Panc1 (cell line): Measurements from ENCODE around the gene FUT7. TPM values are rescaled to one million over a fixed set of nuclear protein-coding genes. Genes with fewer than 3 reads are reported as not detected.

ENCODE experiments used
- ATAC-seq: fragments of 200-7000 bp; cut with Tn5 transposase; 2 replicates; pipeline ENCODE4 v1.9.1; 2020; ENCODE audit warnings: mild to moderate bottlenecking, moderate library complexity
- BruUV-seq: library from RNA; stranded (reverse); fragments of 400-500 nt; replicated peaks from 2 replicates; lab custom pipeline; 2021; lab: Mats Ljungman, UMichigan
- CTCF ChIA-PET: fragments of 300-600 bp; sonication (Branson Sonifier 250); formaldehyde crosslinking; loops from one replicate; lab custom pipeline; 2022; ENCODE audit warnings: antibody characterized with exemption; lab: Charles Lee
- POLR2A ChIA-PET: fragments of 300-600 bp; sonication (Branson Sonifier 250); formaldehyde crosslinking; loops from one replicate; lab custom pipeline; 2022; ENCODE audit warnings: antibody characterized with exemption; lab: Charles Lee
- DNase-seq: peaks from one replicate; pipeline ENCODE4 v3.0.0-alpha.2; 2010; ENCODE audit warnings: low read depth, low spot score
- H3K27ac ChIP-seq: 2 replicates; pipeline ENCODE4 v1.5.1; 2011; ENCODE audit warnings: mild to moderate bottlenecking, low read length, inconsistent platforms
- H3K27me3 ChIP-seq: fragments of 200-500 bp; sonication (Bioruptor generic); 2 replicates; pipeline ENCODE4 v1.6.0; 2014; ENCODE audit warnings: low read length, inconsistent platforms; ENCODE audit not compliant: control insufficient read depth, insufficient read depth
- H3K36me3 ChIP-seq: fragments of 200-500 bp; sonication (Bioruptor generic); 2 replicates; pipeline ENCODE4 v1.5.1; 2014; ENCODE audit warnings: inconsistent platforms, mild to moderate bottlenecking, low read length, moderate library complexity; ENCODE audit not compliant: control insufficient read depth, insufficient read depth
- H3K4me1 ChIP-seq: 2 replicates; pipeline ENCODE4 v1.5.1; 2011; ENCODE audit warnings: inconsistent platforms, mild to moderate bottlenecking, low read length, moderate library complexity; ENCODE audit not compliant: control insufficient read depth, insufficient read depth
- H3K4me3 ChIP-seq, 2 experiments: 2 replicates each; pipeline ENCODE4 v1.5.1; 2011 to 2012; ENCODE audit warnings: low read depth in 2 of 2, low read length in 2 of 2, mild to moderate bottlenecking in 2 of 2, inconsistent platforms in 1 of 2, moderate library complexity in 1 of 2
- H3K9me3 ChIP-seq: fragments of 200-500 bp; sonication (Bioruptor generic); 2 replicates; pipeline ENCODE4 v1.5.1; 2014; ENCODE audit warnings: low read depth, mild to moderate bottlenecking, inconsistent platforms, low read length, moderate library complexity; ENCODE audit not compliant: control insufficient read depth, insufficient read depth
- POLR2AphosphoS5 ChIP-seq: IDR thresholded peaks from 2 replicates; pipeline ENCODE4 v1.6.1; 2012; ENCODE audit warnings: mild to moderate bottlenecking, low read depth, low read length, moderate library complexity
- SIN3A ChIP-seq: IDR thresholded peaks from 2 replicates; pipeline ENCODE4 v1.6.1; 2012; ENCODE audit warnings: low read depth, mild to moderate bottlenecking, low read length, moderate library complexity, borderline replicate concordance; ENCODE audit not compliant: insufficient read depth
- TCF7L2 ChIP-seq: IDR thresholded peaks from 2 replicates; pipeline ENCODE4 v1.6.1; 2011; ENCODE audit warnings: mild to moderate bottlenecking, low read depth, low read length, inconsistent platforms
- in situ Hi-C: cut with HindIII; loops from 2 replicates; pipeline ENCODE4 v1.10.0; 2016; ENCODE audit warnings: low sequenced_read_pairs, low pct_unique_long_range_greater_than_20kb
- intact Hi-C: fragments of 100-400 bp; cut with micrococcal nuclease; formaldehyde crosslinking; loops from one replicate; pipeline ENCODE4 v1.10.0; 2022; ENCODE audit not compliant: unreplicated experiment
- total RNA-seq: library from RNA; stranded (reverse); gene quantifications from one replicate; pipeline ENCODE4 v1.2.1, GENCODE V29; 2021; ENCODE audit not compliant: unreplicated experiment
- TF ChIP-seq, protein P1 (sequence below): fragments of 450-650 bp; IDR thresholded peaks from 2 replicates; pipeline ENCODE4 v1.5.1; 2017; ENCODE audit warnings: mild to moderate bottlenecking
- TF ChIP-seq, protein P2 (sequence below), 2 experiments: IDR thresholded peaks; 2 replicates each; pipeline ENCODE4 v1.6.1; 2011 to 2012; ENCODE audit warnings: low read depth in 2 of 2, control low read depth in 1 of 2, low read length in 1 of 2, mild to moderate bottlenecking in 1 of 2, moderate library complexity in 1 of 2; ENCODE audit not compliant: insufficient read depth in 1 of 2

Gene FUT7
- total RNA-seq, 1 experiment from 2014 or later = not detected

DNA sequence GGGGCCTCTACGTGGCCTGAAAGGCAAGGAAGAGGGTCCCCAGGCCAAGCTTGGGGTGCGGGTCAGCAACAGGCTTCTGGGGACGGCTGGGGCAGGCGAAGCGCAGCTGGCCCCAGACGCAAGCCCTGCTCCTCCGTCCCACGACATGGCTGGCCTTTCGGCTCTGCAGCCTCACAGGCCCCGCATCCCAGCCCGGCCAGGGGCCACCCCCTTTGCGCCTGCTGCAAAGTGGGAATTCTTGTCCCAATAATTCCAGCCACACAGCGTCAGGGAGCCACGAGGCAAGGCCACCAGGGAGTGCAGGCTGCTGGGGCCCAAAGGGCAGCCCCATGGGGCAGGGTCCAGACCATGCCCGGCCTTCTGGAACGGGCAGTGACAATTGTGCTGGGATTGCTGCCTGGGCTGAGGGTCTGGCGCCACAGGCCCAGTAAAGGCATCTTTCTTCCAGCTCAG lies 23.1 kb upstream of the FUT7 start:
- no TSS peak for BruUV-seq
- ATAC-seq (no peak), DNase-seq (no peak)
- no peaks in the 10 kb centered on the region for H3K9me3 ChIP-seq
- in situ Hi-C loops (no loop called here), intact Hi-C loops (no loop called here)
- CTCF ChIA-PET = interaction anchor here (1.3 kb wide), 1 partner anchor 13 kb away, joined by 8 read pairs; no protein-coding TSS in a partner anchor
- POLR2A ChIA-PET = no interaction called here
- no peak overlapping the region for H3K27ac ChIP-seq
- H3K4me3 ChIP-seq = no peak overlapping the region
- peaks cover 2% of the 10 kb centered on the region; the same call in 1 of the 2 replicates for H3K4me1 ChIP-seq
- no peaks in the 10 kb centered on the region for H3K36me3 ChIP-seq
- TF ChIP-seq TCF7L2 (no peak), SIN3A (no peak), POLR2AphosphoS5 (no peak)
- TF ChIP-seq, protein P1, sequence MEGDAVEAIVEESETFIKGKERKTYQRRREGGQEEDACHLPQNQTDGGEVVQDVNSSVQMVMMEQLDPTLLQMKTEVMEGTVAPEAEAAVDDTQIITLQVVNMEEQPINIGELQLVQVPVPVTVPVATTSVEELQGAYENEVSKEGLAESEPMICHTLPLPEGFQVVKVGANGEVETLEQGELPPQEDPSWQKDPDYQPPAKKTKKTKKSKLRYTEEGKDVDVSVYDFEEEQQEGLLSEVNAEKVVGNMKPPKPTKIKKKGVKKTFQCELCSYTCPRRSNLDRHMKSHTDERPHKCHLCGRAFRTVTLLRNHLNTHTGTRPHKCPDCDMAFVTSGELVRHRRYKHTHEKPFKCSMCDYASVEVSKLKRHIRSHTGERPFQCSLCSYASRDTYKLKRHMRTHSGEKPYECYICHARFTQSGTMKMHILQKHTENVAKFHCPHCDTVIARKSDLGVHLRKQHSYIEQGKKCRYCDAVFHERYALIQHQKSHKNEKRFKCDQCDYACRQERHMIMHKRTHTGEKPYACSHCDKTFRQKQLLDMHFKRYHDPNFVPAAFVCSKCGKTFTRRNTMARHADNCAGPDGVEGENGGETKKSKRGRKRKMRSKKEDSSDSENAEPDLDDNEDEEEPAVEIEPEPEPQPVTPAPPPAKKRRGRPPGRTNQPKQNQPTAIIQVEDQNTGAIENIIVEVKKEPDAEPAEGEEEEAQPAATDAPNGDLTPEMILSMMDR = no peak
- TF ChIP-seq, protein P2, sequence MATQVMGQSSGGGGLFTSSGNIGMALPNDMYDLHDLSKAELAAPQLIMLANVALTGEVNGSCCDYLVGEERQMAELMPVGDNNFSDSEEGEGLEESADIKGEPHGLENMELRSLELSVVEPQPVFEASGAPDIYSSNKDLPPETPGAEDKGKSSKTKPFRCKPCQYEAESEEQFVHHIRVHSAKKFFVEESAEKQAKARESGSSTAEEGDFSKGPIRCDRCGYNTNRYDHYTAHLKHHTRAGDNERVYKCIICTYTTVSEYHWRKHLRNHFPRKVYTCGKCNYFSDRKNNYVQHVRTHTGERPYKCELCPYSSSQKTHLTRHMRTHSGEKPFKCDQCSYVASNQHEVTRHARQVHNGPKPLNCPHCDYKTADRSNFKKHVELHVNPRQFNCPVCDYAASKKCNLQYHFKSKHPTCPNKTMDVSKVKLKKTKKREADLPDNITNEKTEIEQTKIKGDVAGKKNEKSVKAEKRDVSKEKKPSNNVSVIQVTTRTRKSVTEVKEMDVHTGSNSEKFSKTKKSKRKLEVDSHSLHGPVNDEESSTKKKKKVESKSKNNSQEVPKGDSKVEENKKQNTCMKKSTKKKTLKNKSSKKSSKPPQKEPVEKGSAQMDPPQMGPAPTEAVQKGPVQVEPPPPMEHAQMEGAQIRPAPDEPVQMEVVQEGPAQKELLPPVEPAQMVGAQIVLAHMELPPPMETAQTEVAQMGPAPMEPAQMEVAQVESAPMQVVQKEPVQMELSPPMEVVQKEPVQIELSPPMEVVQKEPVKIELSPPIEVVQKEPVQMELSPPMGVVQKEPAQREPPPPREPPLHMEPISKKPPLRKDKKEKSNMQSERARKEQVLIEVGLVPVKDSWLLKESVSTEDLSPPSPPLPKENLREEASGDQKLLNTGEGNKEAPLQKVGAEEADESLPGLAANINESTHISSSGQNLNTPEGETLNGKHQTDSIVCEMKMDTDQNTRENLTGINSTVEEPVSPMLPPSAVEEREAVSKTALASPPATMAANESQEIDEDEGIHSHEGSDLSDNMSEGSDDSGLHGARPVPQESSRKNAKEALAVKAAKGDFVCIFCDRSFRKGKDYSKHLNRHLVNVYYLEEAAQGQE (IDR thresholded peaks at IDR 0.05; ENCODE audit: insufficient read depth in 1 of 2, low read depth in 2 of 2, low read length in 1 of 2) = no peak
- H3K27me3 ChIP-seq = no peaks in the 10 kb centered on the region

DNA sequence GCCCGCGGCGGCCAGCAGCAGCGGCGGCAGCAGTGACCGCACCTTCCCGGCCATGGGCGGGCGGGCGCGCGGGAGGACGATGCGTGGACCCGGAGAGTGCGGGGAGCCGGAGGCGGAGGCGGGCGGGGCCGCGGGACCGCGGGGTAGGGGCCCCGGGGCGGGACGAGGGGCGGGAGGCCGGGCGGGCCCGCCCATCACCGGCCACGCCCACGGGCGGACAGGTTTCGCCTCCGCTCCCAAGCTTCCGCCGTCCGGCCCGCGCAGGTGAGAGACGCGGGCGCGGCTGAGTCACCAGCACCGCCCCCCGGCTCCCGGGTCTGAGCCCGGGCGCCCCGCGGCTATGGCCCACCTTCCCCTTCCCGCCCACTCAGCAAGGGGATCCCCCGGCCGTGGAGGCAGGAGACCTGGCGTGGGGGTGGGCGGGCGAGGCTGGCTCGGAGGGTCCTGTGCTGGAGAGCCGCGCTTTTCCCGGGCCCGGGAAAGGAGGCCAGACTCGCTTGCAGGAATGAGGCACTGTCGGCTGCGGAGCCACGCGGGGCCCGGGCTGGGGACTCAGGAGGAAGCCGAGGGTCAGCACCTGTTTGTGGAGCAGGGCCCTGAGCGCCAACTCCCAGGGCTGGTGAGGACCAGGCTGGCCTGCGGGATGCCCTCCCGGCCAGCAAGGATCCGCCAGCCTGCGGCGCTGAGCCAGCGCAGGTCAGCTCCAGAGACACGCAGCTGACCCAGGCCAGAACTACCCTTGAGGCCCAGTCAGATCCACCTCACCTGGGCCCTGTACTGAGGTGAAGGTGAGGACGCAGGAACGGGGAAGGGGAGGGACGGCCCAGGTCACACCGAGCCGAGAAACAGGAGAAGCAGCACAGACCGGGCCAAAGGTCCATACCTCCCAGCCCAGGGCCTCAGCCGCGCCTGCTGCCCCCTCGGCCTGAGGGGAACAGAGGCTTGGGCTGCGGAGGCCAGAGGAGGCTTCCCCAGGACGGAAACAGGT lies 22.4 kb upstream of the FUT7 start, which contains the start of gene ENTPD2:
ENTPD2 (minus strand) TSS at position 118 of the 988 bp plus-strand sequence; CDS start at position 54, 64 bp downstream.
- H3K27me3 ChIP-seq = no peaks in the 10 kb centered on the region
- ChIA-PET CTCF (no interaction called here), POLR2A (no interaction called here)
- TF ChIP-seq SIN3A (no peak), POLR2AphosphoS5 (no peak), TCF7L2 (no peak)
- TF ChIP-seq, protein P2 (IDR thresholded peaks at IDR 0.05; ENCODE audit: insufficient read depth in 1 of 2, low read depth in 2 of 2, low read length in 1 of 2) = no peak
- TF ChIP-seq, protein P1 = no peak
- no peaks in the 10 kb centered on the region for H3K36me3 ChIP-seq
- DNase-seq = no peak
- H3K4me1 ChIP-seq = peaks cover 2% of the 10 kb centered on the region; the same call in 1 of the 2 replicates
- no peaks in the 10 kb centered on the region for H3K9me3 ChIP-seq
- BruUV-seq = no TSS peak
- peak within 1 kb of the TSS; percentile 30 to 32 for H3K4me3 ChIP-seq
- peak; percentile 51 for ATAC-seq
- no peak within 1 kb of the TSS for H3K27ac ChIP-seq
- intact Hi-C loops (no loop called here), in situ Hi-C loops (no loop called here)
